Measurements from ENCODE around the gene HPD.
"Not testable (repeated sequence)": the region's sequence is repeated elsewhere in the genome, so short reads cannot be mapped to it uniquely, and the experiment has no call there.

- TF ChIP-seq CTCF (conservative IDR thresholded peaks at IDR 0.05 in 1 of 2, IDR thresholded peaks at IDR 0.05 in 1 of 2; ENCODE audit: low read depth in 1 of 2, low read length in 2 of 2); EZH2 (IDR thresholded peaks at IDR 0.05; ENCODE audit: low read length, missing control alignments): not testable (repeated sequence)
Observed at GRCh38 chr12:121889661-121890060, 31.0 kb upstream of the HPD start.

All from fibroblast of lung (primary cell).